Lower leg skin (tissue), 4 donors: ENCODE results near the gene ALOXE3. TPM values are rescaled to one million over a fixed set of nuclear protein-coding genes. Genes with fewer than 3 reads are reported as not detected.

Source experiments
- DNase-seq, 2 donors: peaks; one replicate each; pipeline ENCODE4 v3.0.0-alpha.2; 2019; ENCODE audit warnings: low spot score in 2 of 2
- H3K4me3 ChIP-seq: fragments of 200-600 bp; sonication (generic); 2 replicates; pipeline ENCODE4 v1.5.1; 2017; ENCODE audit warnings: mild to moderate bottlenecking, low read depth; ENCODE audit not compliant: poor library complexity, severe bottlenecking
- POLR2A ChIP-seq, 2 donors: fragments of 450-650 bp; IDR thresholded peaks; one replicate each; pipeline ENCODE4 v1.6.1; 2016 to 2017; ENCODE audit warnings: antibody characterized with exemption in 2 of 2, mild to moderate bottlenecking in 1 of 2, moderate library complexity in 1 of 2
- WGBS, 2 donors: methylation state at CpG; one replicate each; pipeline ENCODE4 v1.1.5; 2018; 5-methylcytosine and 5-hydroxymethylcytosine counted together
- intact Hi-C: fragments of 100-400 bp; cut with DNase I; formaldehyde crosslinking; loops from one replicate; pipeline ENCODE4 v1.15.0; 2023; ENCODE audit warnings: low total_unique reads
- total RNA-seq, 4 donors: library from RNA; depleted of rRNA; stranded (reverse); fragments of >200 nt; gene quantifications; one replicate each; pipeline ENCODE4 v1.1.0, GENCODE V29; 2016
- TF ChIP-seq, protein P1 (sequence below), 3 donors: fragments of 450-650 bp; IDR thresholded peaks; one replicate each; pipeline ENCODE4 v1.5.1; 2016; ENCODE audit warnings: antibody characterized with exemption in 3 of 3, mild to moderate bottlenecking in 3 of 3, moderate library complexity in 2 of 3

ALOXE3 gene
- total RNA-seq, 4 donors from 2014 or later = 73.8 to 143 (median 88.2) TPM

DNA sequence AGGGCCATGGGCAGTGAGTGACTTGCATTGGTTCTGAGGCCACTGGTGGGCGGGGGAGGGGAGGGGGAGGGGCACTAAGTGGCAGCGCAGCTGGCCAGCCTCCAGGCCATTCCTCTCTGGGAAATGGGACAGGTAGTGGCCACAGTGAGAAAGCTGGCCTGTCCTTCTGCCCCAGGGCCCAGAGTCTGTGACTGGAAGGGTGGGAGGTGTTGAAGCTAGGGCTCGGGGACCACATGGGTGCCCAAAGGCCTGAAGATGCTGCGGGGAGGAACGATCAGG is 30.4 kb downstream of the ALOXE3 start:
- intact Hi-C loops = no loop called here
- H3K4me3 ChIP-seq = no peak overlapping the region
- DNase-seq = no peak
- TF ChIP-seq, protein P1, sequence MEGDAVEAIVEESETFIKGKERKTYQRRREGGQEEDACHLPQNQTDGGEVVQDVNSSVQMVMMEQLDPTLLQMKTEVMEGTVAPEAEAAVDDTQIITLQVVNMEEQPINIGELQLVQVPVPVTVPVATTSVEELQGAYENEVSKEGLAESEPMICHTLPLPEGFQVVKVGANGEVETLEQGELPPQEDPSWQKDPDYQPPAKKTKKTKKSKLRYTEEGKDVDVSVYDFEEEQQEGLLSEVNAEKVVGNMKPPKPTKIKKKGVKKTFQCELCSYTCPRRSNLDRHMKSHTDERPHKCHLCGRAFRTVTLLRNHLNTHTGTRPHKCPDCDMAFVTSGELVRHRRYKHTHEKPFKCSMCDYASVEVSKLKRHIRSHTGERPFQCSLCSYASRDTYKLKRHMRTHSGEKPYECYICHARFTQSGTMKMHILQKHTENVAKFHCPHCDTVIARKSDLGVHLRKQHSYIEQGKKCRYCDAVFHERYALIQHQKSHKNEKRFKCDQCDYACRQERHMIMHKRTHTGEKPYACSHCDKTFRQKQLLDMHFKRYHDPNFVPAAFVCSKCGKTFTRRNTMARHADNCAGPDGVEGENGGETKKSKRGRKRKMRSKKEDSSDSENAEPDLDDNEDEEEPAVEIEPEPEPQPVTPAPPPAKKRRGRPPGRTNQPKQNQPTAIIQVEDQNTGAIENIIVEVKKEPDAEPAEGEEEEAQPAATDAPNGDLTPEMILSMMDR (IDR thresholded peaks at IDR 0.05) = no peak
- TF ChIP-seq POLR2A (IDR thresholded peaks at IDR 0.05) = no peak
- 58 to 59% methylated on average over 5 of the region's 5 CpGs for WGBS, 2 donors

GRCh38 chr17:8087075-8087951 is 31.0 kb downstream of the ALOXE3 start, which contains the start of gene ALOX12B:
Gene ALOX12B, minus strand, starts transcription at chr17:8087716. Its CDS starts 274 bp downstream, at chr17:8087442.
- intact Hi-C loops = no loop called here
- TF ChIP-seq POLR2A (IDR thresholded peaks at IDR 0.05) = no peak
- TF ChIP-seq, protein P1 (IDR thresholded peaks at IDR 0.05) = no peak
- DNase-seq = no peak
- 57 to 70% methylated on average over 14 to 20 of the region's 20 CpGs for WGBS, 2 donors
- H3K4me3 ChIP-seq = no peak within 1 kb of the TSS

- TF ChIP-seq POLR2A (IDR thresholded peaks at IDR 0.05) = no peak
- TF ChIP-seq, protein P1 (IDR thresholded peaks at IDR 0.05) = no peak
- no peak for DNase-seq
- no peak overlapping the region for H3K4me3 ChIP-seq
- intact Hi-C loops = no loop called here
- 76 to 84% methylated on average over 6 of the region's 6 CpGs for WGBS, 2 donors
Measured at GRCh38 chr17:8084250-8084649, 34.1 kb downstream of the ALOXE3 start.

DNA sequence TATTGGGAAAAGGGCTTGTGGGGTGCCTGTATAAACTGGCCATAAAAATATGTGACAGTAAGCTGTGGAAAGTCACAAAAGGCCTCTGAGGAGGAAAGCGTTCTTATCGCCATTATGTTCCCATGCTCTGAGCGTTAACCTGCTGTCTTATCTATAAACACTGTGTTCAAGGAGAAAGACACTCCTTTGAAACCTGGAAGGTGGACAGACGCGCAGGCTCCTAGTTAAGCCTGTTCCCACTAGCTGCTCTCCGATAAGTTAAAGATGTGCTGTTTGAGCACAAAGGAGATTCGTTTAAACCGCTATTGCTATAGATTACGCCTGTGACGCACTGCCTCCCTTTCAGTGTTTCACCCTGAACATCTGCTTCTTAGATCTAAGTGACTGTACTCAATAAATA is 36.0 kb downstream of the ALOXE3 start:
- H3K4me3 ChIP-seq = no peak overlapping the region
- no peak for TF ChIP-seq POLR2A (IDR thresholded peaks at IDR 0.05)
- TF ChIP-seq, protein P1 (IDR thresholded peaks at IDR 0.05) = no peak
- DNase-seq = no peak
- intact Hi-C loops = no loop called here
- WGBS, 2 donors = 86 to 88% methylated on average over 10 of the region's 10 CpGs

DNA sequence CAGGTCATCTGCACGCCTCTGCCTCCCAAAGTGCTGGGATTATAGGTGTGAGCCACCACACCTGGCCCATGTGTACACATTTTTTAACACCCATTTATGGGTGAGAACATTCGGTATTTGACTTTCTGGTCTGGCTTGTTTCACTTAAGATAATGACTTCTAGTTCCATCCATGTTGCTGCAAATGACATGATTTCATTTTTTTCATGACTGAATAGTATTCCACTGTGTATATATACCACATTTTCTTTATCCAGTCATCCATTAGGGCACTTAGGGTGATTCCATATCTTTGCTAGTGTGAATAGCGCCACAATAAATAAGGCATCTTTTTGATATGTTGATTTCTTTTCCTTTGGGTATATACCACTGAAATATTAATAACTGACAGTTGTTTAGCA is 36.4 kb downstream of the ALOXE3 start:
- intact Hi-C loops = no loop called here

More for the DNA sequence above, 36.4 kb downstream of the ALOXE3 start:
- 88 to 94% methylated on average over 3 of the region's 3 CpGs for WGBS, 2 donors
- TF ChIP-seq, protein P1 (IDR thresholded peaks at IDR 0.05) = no peak
- no peak for TF ChIP-seq POLR2A (IDR thresholded peaks at IDR 0.05)
- no peak for DNase-seq
- H3K4me3 ChIP-seq = no peak overlapping the region
